HG03575 (cell line): ENCODE data around the gene STARD5.
"Not testable (repeated sequence)": the region's sequence is repeated elsewhere in the genome, so short reads cannot be mapped to it uniquely, and the experiment has no call there.

ENCODE experiments used
- ATAC-seq: cut with Tn5 transposase; IDR thresholded peaks from one replicate; pipeline ENCODE4 v1.9.1; 2021; ENCODE audit not compliant: unreplicated experiment, insufficient number of reproducible peaks, low FRiP score; ENCODE audit errors: extremely low read depth

The STARD5 gene

GRCh38 chr15:81338170-81339007 is 14.4 kb upstream of the STARD5 start:
- no peak for ATAC-seq

- no peak for ATAC-seq
Observed at GRCh38 chr15:81337713-81338157, 13.8 kb upstream of the STARD5 start.

- no peak for ATAC-seq
Observed at GRCh38 chr15:81337241-81337640, 13.3 kb upstream of the STARD5 start.

- ATAC-seq: no peak
Observed at GRCh38 chr15:81336568-81336967, 12.6 kb upstream of the STARD5 start.

GRCh38 chr15:81335631-81336030 is 11.7 kb upstream of the STARD5 start:
- ATAC-seq: no peak

- no peak for ATAC-seq
Observed at GRCh38 chr15:81334768-81335435, 11.0 kb upstream of the STARD5 start.

GRCh38 chr15:81333363-81333762 is 9.4 kb upstream of the STARD5 start:
- no peak for ATAC-seq

- no peak for ATAC-seq
Observed at GRCh38 chr15:81332326-81332725, 8.4 kb upstream of the STARD5 start.

- no peak for ATAC-seq
Observed at GRCh38 chr15:81331600-81331999, 7.7 kb upstream of the STARD5 start.

- ATAC-seq: not testable (repeated sequence)
Observed at GRCh38 chr15:81331141-81331540, 7.2 kb upstream of the STARD5 start.

GRCh38 chr15:81330366-81331090 is 6.6 kb upstream of the STARD5 start:
- no peak for ATAC-seq

- ATAC-seq: no peak
Observed at GRCh38 chr15:81329446-81329845, 5.5 kb upstream of the STARD5 start.

GRCh38 chr15:81327516-81327915 is 3.6 kb upstream of the STARD5 start:
- no peak for ATAC-seq

- no peak for ATAC-seq
Observed at GRCh38 chr15:81326466-81327212, 2.7 kb upstream of the STARD5 start.

- ATAC-seq: no peak
Observed at GRCh38 chr15:81323559-81323943, 390 bp downstream of the STARD5 start.

GRCh38 chr15:81322676-81323253 is 1.2 kb downstream of the STARD5 start:
- no peak for ATAC-seq

- ATAC-seq: no peak
Observed at GRCh38 chr15:81321667-81322066, 2.3 kb downstream of the STARD5 start.

GRCh38 chr15:81317642-81318017 is 6.3 kb downstream of the STARD5 start:
- no peak for ATAC-seq

GRCh38 chr15:81316267-81316666 is 7.7 kb downstream of the STARD5 start:
- ATAC-seq: no peak
